AG09309 (cell line): ENCODE results near the gene FCF1.

ENCODE experiments used
- DNase-seq: peaks from one replicate; pipeline ENCODE4 v3.0.0-alpha.2; 2010; ENCODE audit warnings: low read depth
- H3K4me3 ChIP-seq: 2 replicates; pipeline ENCODE4 v1.5.1; 2011; ENCODE audit warnings: mild to moderate bottlenecking, low read depth, low read length, moderate library complexity; ENCODE audit not compliant: control insufficient read depth
- TF ChIP-seq, protein P1 (sequence below): IDR thresholded peaks from 2 replicates; pipeline ENCODE4 v1.5.1; 2011; ENCODE audit warnings: mild to moderate bottlenecking, low read depth, low read length, inconsistent platforms; ENCODE audit not compliant: insufficient read depth, control insufficient read depth; ENCODE audit errors: missing control alignments

The FCF1 gene

DNA sequence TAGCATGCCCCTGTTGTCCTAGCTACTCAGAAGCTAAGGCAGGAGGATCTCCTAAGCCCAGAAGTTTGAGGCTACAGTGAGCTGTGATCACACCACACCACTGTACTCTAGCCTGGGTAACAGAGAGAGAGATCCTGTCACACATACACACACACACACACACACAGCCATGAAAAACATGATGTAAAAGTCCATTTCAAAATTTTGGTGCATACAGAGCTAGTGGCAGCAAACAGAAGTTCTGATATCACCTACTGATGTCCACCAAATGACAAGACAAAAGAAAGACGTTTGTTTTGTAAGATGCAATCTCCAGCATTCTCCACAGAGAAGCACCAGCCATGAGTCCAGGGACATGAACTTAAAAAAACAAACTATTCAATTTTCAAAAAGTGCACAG, 15.9 kb upstream of the FCF1 start:
- no peak overlapping the region for H3K4me3 ChIP-seq
- no peak for DNase-seq
- TF ChIP-seq, protein P1, sequence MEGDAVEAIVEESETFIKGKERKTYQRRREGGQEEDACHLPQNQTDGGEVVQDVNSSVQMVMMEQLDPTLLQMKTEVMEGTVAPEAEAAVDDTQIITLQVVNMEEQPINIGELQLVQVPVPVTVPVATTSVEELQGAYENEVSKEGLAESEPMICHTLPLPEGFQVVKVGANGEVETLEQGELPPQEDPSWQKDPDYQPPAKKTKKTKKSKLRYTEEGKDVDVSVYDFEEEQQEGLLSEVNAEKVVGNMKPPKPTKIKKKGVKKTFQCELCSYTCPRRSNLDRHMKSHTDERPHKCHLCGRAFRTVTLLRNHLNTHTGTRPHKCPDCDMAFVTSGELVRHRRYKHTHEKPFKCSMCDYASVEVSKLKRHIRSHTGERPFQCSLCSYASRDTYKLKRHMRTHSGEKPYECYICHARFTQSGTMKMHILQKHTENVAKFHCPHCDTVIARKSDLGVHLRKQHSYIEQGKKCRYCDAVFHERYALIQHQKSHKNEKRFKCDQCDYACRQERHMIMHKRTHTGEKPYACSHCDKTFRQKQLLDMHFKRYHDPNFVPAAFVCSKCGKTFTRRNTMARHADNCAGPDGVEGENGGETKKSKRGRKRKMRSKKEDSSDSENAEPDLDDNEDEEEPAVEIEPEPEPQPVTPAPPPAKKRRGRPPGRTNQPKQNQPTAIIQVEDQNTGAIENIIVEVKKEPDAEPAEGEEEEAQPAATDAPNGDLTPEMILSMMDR = no peak

DNA sequence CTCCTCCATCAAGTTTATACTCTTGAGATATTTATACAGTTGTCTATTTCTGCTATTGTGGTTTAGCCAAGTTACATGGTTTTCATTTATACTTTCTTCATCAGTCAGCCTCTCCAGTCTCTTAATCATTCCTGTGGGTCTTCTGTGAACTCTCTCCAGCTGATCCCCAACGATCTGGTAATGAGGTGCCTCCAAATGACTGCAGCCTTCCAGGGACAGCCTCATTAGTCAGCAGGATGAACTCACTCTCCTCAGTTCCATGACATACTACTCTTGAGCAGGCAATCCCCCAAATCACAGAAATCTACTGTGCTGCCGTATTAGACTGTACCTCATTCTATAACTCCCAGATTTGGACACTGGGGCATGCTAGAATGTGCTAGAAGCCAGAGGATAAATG, 15.4 kb upstream of the FCF1 start:
- peak; percentile 59 for DNase-seq
- TF ChIP-seq, protein P1 = no peak

DNA sequence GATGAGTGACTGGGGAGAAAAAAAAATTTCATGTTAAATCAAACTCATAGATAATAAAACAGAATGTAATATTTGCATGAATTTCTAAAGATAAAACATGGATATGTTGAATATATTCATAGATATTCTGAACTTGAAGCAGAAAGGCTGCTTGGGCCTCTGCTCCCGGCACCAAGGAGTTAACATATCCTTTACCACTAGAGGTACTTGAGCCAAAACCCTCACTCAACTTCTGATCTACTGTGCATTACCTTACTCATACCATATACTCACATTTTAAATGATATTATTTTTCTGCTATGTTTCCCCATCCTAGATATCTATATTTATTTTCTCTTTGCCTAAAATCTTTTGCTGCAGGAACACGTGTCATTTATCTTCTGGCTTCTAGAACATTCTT, 15.0 kb upstream of the FCF1 start:
- no peak for DNase-seq
- TF ChIP-seq, protein P1 = no peak
- no peak overlapping the region for H3K4me3 ChIP-seq

More for the DNA sequence above, 15.4 kb upstream of the FCF1 start:
- H3K4me3 ChIP-seq = no peak overlapping the region

DNA sequence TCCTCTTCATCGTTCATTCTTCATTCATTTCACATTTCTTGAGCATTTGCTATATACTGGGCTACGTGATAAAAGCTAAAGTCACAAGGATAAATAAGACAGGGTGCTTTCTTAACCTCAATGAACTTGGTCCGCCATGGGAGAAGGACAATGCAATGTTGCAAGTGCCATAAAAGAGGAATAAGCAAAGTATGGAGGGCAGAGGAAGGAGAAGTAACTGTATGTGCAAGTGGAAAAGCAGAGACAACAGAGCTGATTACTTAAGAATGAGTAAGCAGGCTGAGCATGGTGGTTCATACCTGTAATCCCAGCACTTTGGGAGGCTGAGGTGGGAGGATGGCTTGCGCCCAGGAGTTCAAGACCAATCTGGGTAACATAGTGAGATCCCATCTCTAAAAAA, 14.5 kb upstream of the FCF1 start:
- TF ChIP-seq, protein P1 = no peak
- DNase-seq = no peak
- H3K4me3 ChIP-seq = no peak overlapping the region

DNA sequence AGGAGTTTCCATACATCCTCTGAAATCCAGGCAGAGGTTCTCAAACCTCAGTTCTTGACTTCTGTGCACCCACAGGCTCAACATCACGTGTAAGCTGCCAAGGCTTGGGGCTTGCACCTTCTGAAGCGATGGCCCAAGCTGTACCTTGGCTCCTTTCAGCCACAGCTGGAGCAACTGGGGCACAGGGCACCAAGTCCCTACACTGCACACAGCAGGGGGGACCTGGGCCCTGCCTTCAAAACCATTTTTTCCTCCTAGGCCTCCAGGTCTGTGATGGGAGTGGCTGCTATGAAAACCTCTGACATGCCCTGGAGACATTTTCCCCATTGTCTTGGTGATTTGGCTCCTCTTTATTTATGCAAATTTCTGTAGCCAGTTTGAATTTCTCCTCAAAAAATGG, 10.7 kb upstream of the FCF1 start:
- TF ChIP-seq, protein P1 = no peak
- DNase-seq = no peak
- no peak overlapping the region for H3K4me3 ChIP-seq

DNA sequence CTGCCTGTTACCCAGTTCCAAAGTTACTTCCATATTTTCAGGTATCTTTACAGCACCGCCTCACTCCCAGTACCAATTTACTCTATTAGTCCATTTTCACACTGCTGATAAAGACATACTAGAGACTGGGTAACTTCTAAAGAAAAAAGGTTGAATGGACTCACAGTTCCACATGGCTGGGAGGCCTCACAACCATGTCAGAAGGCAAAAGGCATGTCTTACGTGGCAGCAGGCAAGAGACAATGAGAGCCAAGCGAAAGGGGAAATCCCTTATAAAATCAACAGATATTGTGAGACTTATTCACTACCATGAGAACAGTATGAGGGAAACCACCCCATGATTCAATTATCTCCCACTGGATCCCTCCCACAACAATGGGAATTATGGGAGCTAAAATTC, 9.9 kb upstream of the FCF1 start:
- no peak overlapping the region for H3K4me3 ChIP-seq
- TF ChIP-seq, protein P1 = no peak
- no peak for DNase-seq

DNA sequence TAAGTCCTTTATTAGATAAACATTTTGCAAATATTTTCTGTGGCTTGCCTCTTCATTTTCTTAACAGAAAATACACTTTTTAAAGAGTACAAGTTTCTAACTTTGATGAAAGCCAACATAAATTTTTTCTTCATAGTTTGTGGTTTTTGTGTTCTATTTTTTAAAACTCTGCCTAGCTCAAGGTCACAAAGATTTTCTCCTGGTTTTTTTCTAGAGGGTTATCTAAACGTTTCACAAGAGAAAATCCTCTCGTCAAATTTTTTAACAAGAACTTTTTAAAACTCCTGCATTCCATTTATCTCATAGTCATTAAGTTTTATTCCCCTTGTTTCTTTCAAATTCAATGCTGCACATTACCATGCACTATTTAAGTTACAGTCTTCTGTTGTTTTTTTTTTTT, 8.3 kb upstream of the FCF1 start:
- DNase-seq = peak; percentile 16
- TF ChIP-seq, protein P1 = no peak
- no peak overlapping the region for H3K4me3 ChIP-seq
